Gastrocnemius medialis (tissue), 4 donors: ENCODE data around the gene FAM131B. TPM values are rescaled to one million over a fixed set of nuclear protein-coding genes. Genes with fewer than 3 reads are reported as not detected.

Source experiments
- ATAC-seq, 2 donors: fragments of 150-250 bp; one replicate each; pipeline ENCODE4 v1.9.1; 2016
- DNase-seq, 2 donors: peaks; one replicate each; pipeline ENCODE4 v3.0.0-alpha.2; 2019
- H3K27ac ChIP-seq, 4 donors: fragments of 200-600 bp; sonication (generic); 1 replicate in 1 of 4; 2 replicates in 3 of 4; pipeline ENCODE4 v1.5.1; 2016 to 2018; ENCODE audit warnings: mild to moderate bottlenecking in 2 of 4, moderate library complexity in 1 of 4
- H3K27me3 ChIP-seq, 3 donors: fragments of 200-600 bp; sonication (generic) in 2 of 3; 1 replicate in 1 of 3; 2 replicates in 2 of 3; pipeline versions ENCODE4 v1.5.1 to v1.6.0; 2016 to 2019; ENCODE audit warnings: mild to moderate bottlenecking in 1 of 3, moderate library complexity in 1 of 3
- H3K36me3 ChIP-seq, 2 donors: fragments of 200-600 bp; sonication (generic) in 1 of 2; one replicate each; pipeline ENCODE4 v1.5.1; 2017 to 2018
- H3K4me1 ChIP-seq, 2 donors: fragments of 200-600 bp; sonication (generic) in 1 of 2; one replicate each; pipeline ENCODE4 v1.5.1; 2016 to 2017; ENCODE audit warnings: mild to moderate bottlenecking in 2 of 2
- H3K4me3 ChIP-seq, 4 donors: fragments of 200-600 bp; sonication (generic) in 3 of 4; 1 replicate in 1 of 4; 2 replicates in 3 of 4; pipeline ENCODE4 v1.5.1; 2016 to 2019; ENCODE audit warnings: mild to moderate bottlenecking in 2 of 4
- H3K9me3 ChIP-seq, 3 donors: fragments of 200-600 bp; sonication (generic) in 2 of 3; 1 replicate in 1 of 3; 2 replicates in 2 of 3; pipeline ENCODE4 v1.5.1; 2016 to 2019
- CTCF ChIP-seq, 5 experiments: fragments of 450-650 bp in 3 of 5; fragments of 200-600 bp in 2 of 5; sonication (generic) in 2 of 5; IDR thresholded peaks in 4 of 5; conservative IDR thresholded peaks in 1 of 5; 1 replicate in 4 of 5; 2 replicates in 1 of 5; pipeline ENCODE4 v1.5.1; 2016 to 2019; ENCODE audit warnings: antibody characterized with exemption in 5 of 5, mild to moderate bottlenecking in 3 of 5, moderate library complexity in 3 of 5
- POLR2A ChIP-seq, 2 donors: fragments of 450-650 bp; IDR thresholded peaks; one replicate each; pipeline ENCODE4 v1.6.1; 2017; ENCODE audit warnings: antibody characterized with exemption in 2 of 2, mild to moderate bottlenecking in 2 of 2, moderate library complexity in 2 of 2
- in situ Hi-C, 4 donors: fragments of 200-750 bp; cut with MboI; loops; one replicate each; pipeline versions ENCODE4 v1.15.0 to v1.8.0; 2017; ENCODE audit warnings: low sequenced_read_pairs in 4 of 4
- intact Hi-C: fragments of 100-400 bp; cut with DNase I; formaldehyde crosslinking; loops from one replicate; pipeline ENCODE4 v1.15.1; 2023; ENCODE audit warnings: low total_unique reads
- total RNA-seq, 4 donors: library from RNA; depleted of rRNA; stranded (reverse); fragments of >200 nt; gene quantifications; one replicate each; pipeline versions ENCODE4 v1.1.0 to v1.2.3, GENCODE V29; 2016

FAM131B gene
- total RNA-seq, 4 donors from 2014 or later: 0.33 to 1.2 (median 0.38) TPM; not detected in 1

GRCh38 chr7:143355450-143356385, 6.8 kb downstream of the FAM131B start:
- no peaks in the 10 kb centered on the region for H3K36me3 ChIP-seq
- no peak for ATAC-seq
- no peaks in the 10 kb centered on the region for H3K4me1 ChIP-seq
- in situ Hi-C loops: no loop called here
- H3K4me3 ChIP-seq: no peak overlapping the region
- intact Hi-C loops: no loop called here
- H3K27ac ChIP-seq: no peak overlapping the region
- TF ChIP-seq POLR2A (IDR thresholded peaks at IDR 0.05) (no peak), CTCF (IDR thresholded peaks at IDR 0.05 in 4 of 5, conservative IDR thresholded peaks at IDR 0.05 in 1 of 5) (no peak)
- no peak for DNase-seq
- H3K9me3 ChIP-seq: no peaks in the 10 kb centered on the region
- H3K27me3 ChIP-seq: peaks cover 4 to 13% (median 8%) of the 10 kb centered on the region in 3 donors

- Histone ChIP-seq H3K27me3 (peaks cover 0 to 5% (median under 1%) of the 10 kb centered on the region in 3 donors), H3K9me3 (no peaks in the 10 kb centered on the region), H3K4me1 (no peaks in the 10 kb centered on the region), H3K27ac (no peak overlapping the region), H3K36me3 (no peaks in the 10 kb centered on the region), H3K4me3 (no peak overlapping the region)
- TF ChIP-seq CTCF (IDR thresholded peaks at IDR 0.05 in 4 of 5, conservative IDR thresholded peaks at IDR 0.05 in 1 of 5) (no peak), POLR2A (IDR thresholded peaks at IDR 0.05) (no peak)
- in situ Hi-C loops: no loop called here
- ATAC-seq (no peak), DNase-seq (no peak)
- intact Hi-C loops: no loop called here
These were observed 7.5 kb downstream of the FAM131B start for GRCh38 chr7:143354965-143355364.

DNA sequence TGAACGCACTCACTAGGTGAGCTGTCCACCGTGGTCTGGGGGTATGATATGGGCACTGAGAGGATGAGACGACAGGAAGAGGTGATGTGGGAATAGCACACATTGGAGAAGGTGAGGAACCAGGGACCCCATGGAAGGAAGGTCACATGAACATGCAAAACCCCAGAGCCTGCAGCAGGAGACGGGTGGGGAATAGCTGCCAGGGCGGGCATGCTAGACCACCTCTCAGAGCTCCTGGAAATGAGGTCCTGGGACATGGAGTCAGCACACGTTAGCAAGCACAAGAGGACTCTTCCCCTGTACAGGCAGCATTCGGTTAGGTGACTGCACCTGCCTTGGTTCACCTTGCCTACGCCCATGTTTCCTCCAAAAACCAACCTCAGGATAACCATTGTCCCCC, 8.1 kb downstream of the FAM131B start:
- Histone ChIP-seq H3K27ac (no peak overlapping the region), H3K4me1 (no peaks in the 10 kb centered on the region), H3K4me3 (no peak overlapping the region), H3K27me3 (no peaks in the 10 kb centered on the region), H3K36me3 (no peaks in the 10 kb centered on the region), H3K9me3 (no peaks in the 10 kb centered on the region)
- in situ Hi-C loops: no loop called here
- no peak for ATAC-seq
- no peak for DNase-seq
- TF ChIP-seq POLR2A (IDR thresholded peaks at IDR 0.05) (no peak), CTCF (IDR thresholded peaks at IDR 0.05 in 4 of 5, conservative IDR thresholded peaks at IDR 0.05 in 1 of 5) (no peak)
- intact Hi-C loops: no loop called here

GRCh38 chr7:143352531-143353002, 9.9 kb downstream of the FAM131B start:
- no peaks in the 10 kb centered on the region for H3K27me3 ChIP-seq
- H3K27ac ChIP-seq: no peak overlapping the region
- DNase-seq (no peak), ATAC-seq (no peak)
- no peak for TF ChIP-seq POLR2A (IDR thresholded peaks at IDR 0.05)
- no peaks in the 10 kb centered on the region for H3K36me3 ChIP-seq
- no peaks in the 10 kb centered on the region for H3K4me1 ChIP-seq
- H3K9me3 ChIP-seq: no peaks in the 10 kb centered on the region
- in situ Hi-C loops (no loop called here), intact Hi-C loops (no loop called here)
- H3K4me3 ChIP-seq: no peak overlapping the region

DNA sequence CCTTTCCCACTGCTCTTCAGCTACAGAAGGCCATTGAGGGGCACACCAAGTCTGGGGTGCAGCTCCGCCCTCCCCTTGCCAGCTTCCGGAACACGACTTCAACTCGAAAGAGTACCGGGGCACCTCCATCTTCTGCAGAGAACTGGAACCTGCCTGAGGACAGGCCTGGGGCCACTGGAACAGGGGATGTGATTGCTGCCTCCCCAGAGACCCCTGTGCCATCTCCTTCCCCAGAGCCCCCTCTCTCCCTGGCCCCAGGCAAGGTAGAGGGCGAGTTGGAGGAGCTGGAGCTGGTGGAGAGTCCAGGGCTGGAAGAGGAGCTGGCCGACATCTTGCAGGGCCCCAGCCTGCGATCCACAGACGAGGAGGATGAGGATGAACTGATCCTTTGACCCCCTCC, 10.9 kb downstream of the FAM131B start:
- Histone ChIP-seq H3K9me3 (no peaks in the 10 kb centered on the region), H3K27ac (no peak overlapping the region), H3K27me3 (no peaks in the 10 kb centered on the region), H3K4me1 (no peaks in the 10 kb centered on the region), H3K36me3 (no peaks in the 10 kb centered on the region), H3K4me3 (no peak overlapping the region)
- DNase-seq: no peak
- TF ChIP-seq CTCF (IDR thresholded peaks at IDR 0.05 in 4 of 5, conservative IDR thresholded peaks at IDR 0.05 in 1 of 5): no peak
- no peak for TF ChIP-seq POLR2A (IDR thresholded peaks at IDR 0.05)
- intact Hi-C loops: no loop called here
- ATAC-seq: no peak
- in situ Hi-C loops: no loop called here
